Stimulated activated CD4-positive, alpha-beta T cell treated with anti-CD3 and anti-CD28 coated beads, Interleukin-4, amount 100 ng/mL, for 4 hours (primary cell): Measurements from ENCODE around the gene NEAT1.

Experiments used
- DNase-seq, 2 experiments: peaks; one replicate each; pipeline ENCODE4 v3.0.0-alpha.2; 2020

Gene NEAT1

GRCh38 chr11:65422633-65423515, at the start of gene NEAT1:
Gene NEAT1 (plus strand): TSS chr11:65422798.
- peak; percentile 85 to 88 for DNase-seq

- DNase-seq: no peak
These were observed 48.6 kb upstream of the NEAT1 start for GRCh38 chr11:65373839-65374580.

- no peak for DNase-seq
These were observed 47.6 kb upstream of the NEAT1 start for GRCh38 chr11:65375012-65375411.

- no peak for DNase-seq
These were observed 46.4 kb upstream of the NEAT1 start for GRCh38 chr11:65376138-65376713.

GRCh38 chr11:65377036-65377435, 45.6 kb upstream of the NEAT1 start:
- no peak for DNase-seq

GRCh38 chr11:65377777-65378176, 44.8 kb upstream of the NEAT1 start:
- DNase-seq: no peak

GRCh38 chr11:65378208-65378927, 44.2 kb upstream of the NEAT1 start:
- DNase-seq: no peak

- DNase-seq: no peak
These were observed 43.5 kb upstream of the NEAT1 start for GRCh38 chr11:65378928-65379638.

GRCh38 chr11:65379698-65380459, 42.7 kb upstream of the NEAT1 start:
- DNase-seq: no peak

GRCh38 chr11:65380460-65381119, 42.0 kb upstream of the NEAT1 start:
- DNase-seq: no peak

GRCh38 chr11:65381716-65382032, 40.9 kb upstream of the NEAT1 start:
- no peak for DNase-seq

GRCh38 chr11:65382033-65382803, 40.4 kb upstream of the NEAT1 start, which contains the start of gene SLC25A45:
Gene SLC25A45 (minus strand): TSS chr11:65382646. CDS start chr11:65381951, 695 bp downstream.
- DNase-seq: peak; percentile 87 to 95

- no peak for DNase-seq
These were observed 39.7 kb upstream of the NEAT1 start for GRCh38 chr11:65382804-65383368.

- no peak for DNase-seq
These were observed 38.8 kb upstream of the NEAT1 start for GRCh38 chr11:65383778-65384177.

- no peak for DNase-seq
These were observed 38.2 kb upstream of the NEAT1 start for GRCh38 chr11:65384301-65384889.

GRCh38 chr11:65386307-65387140, 36.1 kb upstream of the NEAT1 start, which contains the start of gene FRMD8:
Gene FRMD8 (plus strand): TSS chr11:65386637. CDS start chr11:65387037, 400 bp downstream.
- peak; percentile 86 to 88 for DNase-seq

GRCh38 chr11:65388731-65389130, 33.9 kb upstream of the NEAT1 start:
- DNase-seq: no peak

- DNase-seq: no peak
These were observed 33.2 kb upstream of the NEAT1 start for GRCh38 chr11:65389294-65389980.
